ENCODE measurements around the gene LMCD1.

The LMCD1 gene

GRCh38 chr3:8607234-8608040, 105.8 kb downstream of the LMCD1 start:
- WGBS, 2 donors (ENCODE audit: extremely low coverage in 2 of 2, insufficient read length in 2 of 2, insufficient replicate concordance in 1 of 2): no CpG with 5 or more reads among the region's 7 CpGs
- peak; percentile 46 for DNase-seq (ENCODE audit: low spot score)

DNA sequence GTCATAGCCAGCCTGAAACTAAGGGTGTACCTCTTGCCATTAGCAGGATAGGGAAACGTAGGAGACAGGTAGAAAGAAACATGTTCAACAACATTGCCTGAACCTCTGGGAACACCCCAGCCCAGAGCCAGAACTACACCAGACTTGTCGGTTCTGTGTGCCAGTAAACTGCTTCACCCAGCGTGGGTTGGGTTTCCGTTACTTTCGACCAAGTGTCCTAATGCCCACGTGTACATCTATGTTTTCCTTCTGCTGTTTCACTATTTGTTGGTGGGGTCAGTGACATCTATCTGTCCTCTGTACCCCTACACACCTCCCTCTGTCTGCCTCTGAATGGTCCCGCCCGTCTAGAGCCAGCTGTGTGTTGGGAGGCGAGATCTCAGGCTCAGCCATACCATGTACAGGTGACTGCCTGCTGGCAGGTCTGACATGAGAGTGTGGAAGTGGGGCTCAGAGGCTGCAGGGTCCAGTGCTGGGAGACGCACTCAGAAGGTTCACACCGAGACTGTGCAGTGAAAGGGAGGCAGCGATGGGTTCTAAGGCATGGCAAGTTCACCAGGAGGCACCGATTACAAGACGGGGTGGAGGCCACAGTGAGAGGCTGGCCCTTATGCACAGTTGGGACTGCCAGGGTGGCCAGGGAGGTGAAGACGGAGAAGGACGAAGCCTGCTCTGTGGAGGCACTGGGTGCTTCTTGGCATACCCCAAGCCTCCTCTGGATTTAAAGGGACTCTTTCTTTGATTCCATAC, 106.6 kb downstream of the LMCD1 start:
- no peak overlapping the region for H3K9ac ChIP-seq (ENCODE audit: low read depth, low read length, poor library complexity)
- H3K4ac ChIP-seq (ENCODE audit: low read length): no peak overlapping the region
- H3K14ac ChIP-seq (ENCODE audit: low read length): no peak overlapping the region
- no peak for DNase-seq (ENCODE audit: low spot score)
- H3K36me3 ChIP-seq (replicated peaks in 1 of 2; ENCODE audit: control insufficient read depth in 2 of 2, insufficient read depth in 2 of 2, low read length in 2 of 2): no peaks in the 10 kb centered on the region
- no peaks in the 10 kb centered on the region for H3K27me3 ChIP-seq (ENCODE audit: control insufficient read depth in 3 of 3, insufficient read depth in 3 of 3, low read depth in 1 of 3, low read length in 3 of 3)
- H2BK15ac ChIP-seq (ENCODE audit: low read length): peak overlapping the region; percentile 57
- peak overlapping the region; percentile 15 for H2BK5ac ChIP-seq (ENCODE audit: low read length)
- H3K23ac ChIP-seq (ENCODE audit: low read depth, low read length, poor library complexity): peak overlapping the region; percentile 76
- no peak overlapping the region for H3K27ac ChIP-seq (replicated peaks; ENCODE audit: low read length)
- no peak overlapping the region for H4K91ac ChIP-seq (ENCODE audit: low read depth, low read length, poor library complexity)
- H2AK5ac ChIP-seq (ENCODE audit: low read depth, low read length): peak overlapping the region; percentile 85
- no CpG with 5 or more reads among the region's 16 CpGs for WGBS, 2 donors (ENCODE audit: extremely low coverage in 2 of 2, insufficient read length in 2 of 2, insufficient replicate concordance in 1 of 2)
- H3K18ac ChIP-seq (ENCODE audit: low read length): peak overlapping the region; percentile 86
- peaks cover 2 to 11% of the 10 kb centered on the region in 2 donors for H3K9me3 ChIP-seq (replicated peaks in 1 of 2; ENCODE audit: control insufficient read depth in 2 of 2, insufficient read depth in 1 of 2, low read depth in 1 of 2, low read length in 2 of 2)
- H4K8ac ChIP-seq (ENCODE audit: low read depth, low read length): no peak overlapping the region
- peak overlapping the region; percentile 35 for H2BK12ac ChIP-seq (ENCODE audit: low read length)
- H3K4me1 ChIP-seq (ENCODE audit: control insufficient read depth in 2 of 2, insufficient read depth in 1 of 2, low read depth in 1 of 2, low read length in 2 of 2): peaks cover 2 to 11% of the 10 kb centered on the region in 2 donors
- H3K4me3 ChIP-seq (ENCODE audit: low read length in 2 of 2): no peak overlapping the region
- H2BK120ac ChIP-seq (ENCODE audit: low read depth, low read length): no peak overlapping the region
- peak overlapping the region; percentile 65 for H2AFZ ChIP-seq (ENCODE audit: low read length)
- H3K79me1 ChIP-seq (ENCODE audit: low read depth, low read length): no peaks in the 10 kb centered on the region
- H3K4me2 ChIP-seq (ENCODE audit: insufficient read depth, low read length, poor library complexity, severe bottlenecking): no peak overlapping the region

More at GRCh38 chr3:8607234-8608040, 105.8 kb downstream of the LMCD1 start:
- Histone ChIP-seq H2BK120ac (ENCODE audit: low read depth, low read length) (no peak overlapping the region), H3K27me3 (ENCODE audit: control insufficient read depth in 3 of 3, insufficient read depth in 3 of 3, low read depth in 1 of 3, low read length in 3 of 3) (no peaks in the 10 kb centered on the region), H4K91ac (ENCODE audit: low read depth, low read length, poor library complexity) (no peak overlapping the region), H2BK5ac (ENCODE audit: low read length) (peak overlapping the region; percentile 15), H2BK12ac (ENCODE audit: low read length) (no peak overlapping the region), H2AFZ (ENCODE audit: low read length) (peak overlapping the region; percentile 65), H3K4ac (ENCODE audit: low read length) (no peak overlapping the region), H3K79me1 (ENCODE audit: low read depth, low read length) (no peaks in the 10 kb centered on the region), H3K23ac (ENCODE audit: low read depth, low read length, poor library complexity) (no peak overlapping the region), H3K36me3 (replicated peaks in 1 of 2; ENCODE audit: control insufficient read depth in 2 of 2, insufficient read depth in 2 of 2, low read length in 2 of 2) (no peaks in the 10 kb centered on the region), H3K9ac (ENCODE audit: low read depth, low read length, poor library complexity) (no peak overlapping the region), H3K4me1 (ENCODE audit: control insufficient read depth in 2 of 2, insufficient read depth in 1 of 2, low read depth in 1 of 2, low read length in 2 of 2) (peaks cover 2 to 11% of the 10 kb centered on the region in 2 donors), H3K18ac (ENCODE audit: low read length) (peak overlapping the region; percentile 20), H4K8ac (ENCODE audit: low read depth, low read length) (no peak overlapping the region), H3K14ac (ENCODE audit: low read length) (no peak overlapping the region), H3K9me3 (replicated peaks in 1 of 2; ENCODE audit: control insufficient read depth in 2 of 2, insufficient read depth in 1 of 2, low read depth in 1 of 2, low read length in 2 of 2) (peaks cover 2 to 11% of the 10 kb centered on the region in 2 donors), H3K27ac (replicated peaks; ENCODE audit: low read length) (no peak overlapping the region), H2AK5ac (ENCODE audit: low read depth, low read length) (peak overlapping the region; percentile 85), H3K4me2 (ENCODE audit: insufficient read depth, low read length, poor library complexity, severe bottlenecking) (no peak overlapping the region), H2BK15ac (ENCODE audit: low read length) (peak overlapping the region; percentile 57), H3K4me3 (ENCODE audit: low read length in 2 of 2) (no peak overlapping the region)

DNA sequence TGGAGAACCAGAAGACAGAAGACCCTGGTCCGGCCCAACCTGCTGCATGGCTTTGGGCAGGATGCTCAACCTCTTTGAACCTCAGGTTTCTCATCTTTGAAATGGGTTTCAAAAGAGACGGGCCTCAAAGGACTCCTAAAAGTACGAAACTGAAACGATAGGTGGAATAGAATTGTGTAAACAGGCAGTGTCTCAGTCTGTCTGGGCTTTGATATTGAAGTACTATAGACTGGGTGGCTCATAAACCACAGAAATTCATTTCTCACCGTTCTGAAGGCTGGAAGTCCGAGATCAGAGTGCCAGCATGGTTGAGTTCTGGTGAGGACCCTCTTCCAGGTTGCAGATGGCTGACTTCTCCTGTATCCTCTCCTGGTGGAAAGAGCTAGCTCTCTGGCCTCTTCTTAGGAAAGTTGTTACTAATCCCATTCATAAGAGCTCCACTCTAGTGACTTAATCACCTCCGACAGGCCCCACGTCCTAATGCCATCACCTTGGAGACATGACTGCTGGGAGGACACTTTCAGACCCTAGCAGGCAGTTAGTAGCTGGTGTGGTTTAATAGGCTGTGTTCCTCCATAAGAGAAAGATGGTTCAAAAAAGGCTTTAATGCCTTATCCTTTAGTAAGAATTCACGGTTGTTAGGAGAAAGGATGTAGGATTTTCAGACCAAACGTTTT, 107.3 kb downstream of the LMCD1 start:
- H2AFZ ChIP-seq (ENCODE audit: low read length): no peak overlapping the region
- H2AK5ac ChIP-seq (ENCODE audit: low read depth, low read length): peak overlapping the region; percentile 85
- no peak overlapping the region for H2BK12ac ChIP-seq (ENCODE audit: low read length)
- peaks cover 2 to 11% of the 10 kb centered on the region in 2 donors for H3K9me3 ChIP-seq (replicated peaks in 1 of 2; ENCODE audit: control insufficient read depth in 2 of 2, insufficient read depth in 1 of 2, low read depth in 1 of 2, low read length in 2 of 2)
- H4K8ac ChIP-seq (ENCODE audit: low read depth, low read length): no peak overlapping the region
- H3K14ac ChIP-seq (ENCODE audit: low read length): no peak overlapping the region
- no peak overlapping the region for H2BK120ac ChIP-seq (ENCODE audit: low read depth, low read length)
- no peak overlapping the region for H3K18ac ChIP-seq (ENCODE audit: low read length)
- H3K4me1 ChIP-seq (ENCODE audit: control insufficient read depth in 2 of 2, insufficient read depth in 1 of 2, low read depth in 1 of 2, low read length in 2 of 2): peaks cover 2 to 11% of the 10 kb centered on the region in 2 donors
- H4K91ac ChIP-seq (ENCODE audit: low read depth, low read length, poor library complexity): no peak overlapping the region
- no peaks in the 10 kb centered on the region for H3K36me3 ChIP-seq (replicated peaks in 1 of 2; ENCODE audit: control insufficient read depth in 2 of 2, insufficient read depth in 2 of 2, low read length in 2 of 2)
- no peak overlapping the region for H3K4me2 ChIP-seq (ENCODE audit: insufficient read depth, low read length, poor library complexity, severe bottlenecking)
- no peak overlapping the region for H2BK15ac ChIP-seq (ENCODE audit: low read length)
- H3K27me3 ChIP-seq (ENCODE audit: control insufficient read depth in 3 of 3, insufficient read depth in 3 of 3, low read depth in 1 of 3, low read length in 3 of 3): no peaks in the 10 kb centered on the region
- no peak for DNase-seq (ENCODE audit: low spot score)
- no peak overlapping the region for H3K4me3 ChIP-seq (ENCODE audit: low read length in 2 of 2)
- no peak overlapping the region for H3K9ac ChIP-seq (ENCODE audit: low read depth, low read length, poor library complexity)
- no peak overlapping the region for H3K27ac ChIP-seq (replicated peaks; ENCODE audit: low read length)
- H3K4ac ChIP-seq (ENCODE audit: low read length): no peak overlapping the region
- no CpG with 5 or more reads among the region's 10 CpGs for WGBS, 2 donors (ENCODE audit: extremely low coverage in 2 of 2, insufficient read length in 2 of 2, insufficient replicate concordance in 1 of 2)
- no peaks in the 10 kb centered on the region for H3K79me1 ChIP-seq (ENCODE audit: low read depth, low read length)
- H2BK5ac ChIP-seq (ENCODE audit: low read length): no peak overlapping the region
- H3K23ac ChIP-seq (ENCODE audit: low read depth, low read length, poor library complexity): no peak overlapping the region

All from neuronal stem cell (in vitro differentiated cells).